Myocyte (in vitro differentiated cells): Measurements from ENCODE around the gene PITX1. TPM values are rescaled to one million over a fixed set of nuclear protein-coding genes. Genes with fewer than 3 reads are reported as not detected.

Experiments
- total RNA-seq: library from RNA; depleted of rRNA; stranded (reverse); fragments of >200 nt; gene quantifications from 2 replicates; pipeline ENCODE4 v1.2.3, GENCODE V29; 2014

The PITX1 gene
- total RNA-seq, 1 donor from 2014 or later, result 5.5 TPM

Other genes starting within 250 kb of the PITX1 start
- 96.8 and 109 TPM in 2 replicates for gene C5orf24, start 188.3 kb downstream of the PITX1 start, total RNA-seq
- gene TXNDC15, start 159.9 kb downstream of the PITX1 start, total RNA-seq, result 94.8 and 106 TPM in 2 replicates
- 19.2 and 19.8 TPM in 2 replicates for gene PCBD2, start 129.1 kb downstream of the PITX1 start, total RNA-seq
- gene CATSPER3, start 66.3 kb downstream of the PITX1 start, total RNA-seq, result not detected in 2 replicates